Ishikawa (cell line): ENCODE measurements around the gene ZNF613.
A peak's percentile ranks its signal among the peaks of the same experiment; 100 is the strongest.

ENCODE experiments used
- CEBPB ChIP-seq: IDR thresholded peaks from 2 replicates; pipeline ENCODE4 v1.6.1; 2012
- CREB1 ChIP-seq: IDR thresholded peaks from 2 replicates; pipeline ENCODE4 v1.6.1; 2012; ENCODE audit warnings: low read depth
- EGR1 ChIP-seq: IDR thresholded peaks from 2 replicates; pipeline ENCODE4 v1.6.1; 2012
- EP300 ChIP-seq: IDR thresholded peaks from 2 replicates; pipeline ENCODE4 v1.6.1; 2012; ENCODE audit warnings: borderline replicate concordance
- FOXM1 ChIP-seq: IDR thresholded peaks from 2 replicates; pipeline ENCODE4 v1.6.1; 2012; ENCODE audit warnings: low read depth, borderline replicate concordance
- NFIC ChIP-seq: IDR thresholded peaks from 2 replicates; pipeline ENCODE4 v1.6.1; 2012
- RAD21 ChIP-seq: IDR thresholded peaks from 2 replicates; pipeline ENCODE4 v1.6.1; 2012; ENCODE audit warnings: low read depth
- TAF1 ChIP-seq: IDR thresholded peaks from 2 replicates; pipeline ENCODE4 v1.6.1; 2012; ENCODE audit warnings: low read depth, mild to moderate bottlenecking
- TCF12 ChIP-seq: IDR thresholded peaks from 2 replicates; pipeline ENCODE4 v1.6.1; 2012; ENCODE audit warnings: low read depth
- TEAD4 ChIP-seq: IDR thresholded peaks from 2 replicates; pipeline ENCODE4 v1.6.1; 2012
- YY1 ChIP-seq: IDR thresholded peaks from 2 replicates; pipeline ENCODE4 v1.6.1; 2012; ENCODE audit warnings: low read depth
- ZBTB7A ChIP-seq: IDR thresholded peaks from 2 replicates; pipeline ENCODE4 v1.6.1; 2012; ENCODE audit warnings: low read depth
- TF ChIP-seq, protein P1 (sequence below): IDR thresholded peaks from 2 replicates; pipeline ENCODE4 v1.6.1; 2012
- TF ChIP-seq, protein P2 (sequence below): IDR thresholded peaks from 2 replicates; pipeline ENCODE4 v1.6.1; 2012; ENCODE audit warnings: low read depth, mild to moderate bottlenecking
- TF ChIP-seq, protein P3 (sequence below): IDR thresholded peaks from 2 replicates; pipeline ENCODE4 v1.6.1; 2012

Gene ZNF613

DNA sequence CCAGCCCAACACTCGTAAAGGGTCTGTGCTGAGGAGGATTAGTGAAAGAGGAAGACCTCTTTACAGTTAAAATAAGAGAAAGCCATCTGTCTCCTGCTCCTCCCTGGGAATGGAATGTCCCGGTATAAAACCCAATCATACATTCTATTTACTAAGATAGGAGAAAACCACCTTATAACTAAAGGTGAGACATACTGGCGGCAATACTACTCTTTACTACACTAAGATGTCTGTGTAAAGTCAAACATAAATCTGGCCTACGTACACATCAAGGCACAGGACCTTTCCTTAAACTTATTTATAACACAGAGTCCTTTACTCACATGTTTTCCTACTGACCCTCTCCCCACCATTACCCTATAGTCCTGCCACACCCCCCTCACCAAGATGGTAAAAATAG lies 56.1 kb downstream of the ZNF613 start:
- TF ChIP-seq TEAD4 (no peak), CREB1 (no peak), EP300 (no peak), TCF12 (no peak), YY1 (no peak), TAF1 (no peak), NFIC (no peak), ZBTB7A (no peak), CEBPB (no peak), EGR1 (no peak), FOXM1 (no peak), RAD21 (no peak)
- TF ChIP-seq, protein P1, sequence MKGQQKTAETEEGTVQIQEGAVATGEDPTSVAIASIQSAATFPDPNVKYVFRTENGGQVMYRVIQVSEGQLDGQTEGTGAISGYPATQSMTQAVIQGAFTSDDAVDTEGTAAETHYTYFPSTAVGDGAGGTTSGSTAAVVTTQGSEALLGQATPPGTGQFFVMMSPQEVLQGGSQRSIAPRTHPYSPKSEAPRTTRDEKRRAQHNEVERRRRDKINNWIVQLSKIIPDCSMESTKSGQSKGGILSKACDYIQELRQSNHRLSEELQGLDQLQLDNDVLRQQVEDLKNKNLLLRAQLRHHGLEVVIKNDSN: no peak
- TF ChIP-seq, protein P2, sequence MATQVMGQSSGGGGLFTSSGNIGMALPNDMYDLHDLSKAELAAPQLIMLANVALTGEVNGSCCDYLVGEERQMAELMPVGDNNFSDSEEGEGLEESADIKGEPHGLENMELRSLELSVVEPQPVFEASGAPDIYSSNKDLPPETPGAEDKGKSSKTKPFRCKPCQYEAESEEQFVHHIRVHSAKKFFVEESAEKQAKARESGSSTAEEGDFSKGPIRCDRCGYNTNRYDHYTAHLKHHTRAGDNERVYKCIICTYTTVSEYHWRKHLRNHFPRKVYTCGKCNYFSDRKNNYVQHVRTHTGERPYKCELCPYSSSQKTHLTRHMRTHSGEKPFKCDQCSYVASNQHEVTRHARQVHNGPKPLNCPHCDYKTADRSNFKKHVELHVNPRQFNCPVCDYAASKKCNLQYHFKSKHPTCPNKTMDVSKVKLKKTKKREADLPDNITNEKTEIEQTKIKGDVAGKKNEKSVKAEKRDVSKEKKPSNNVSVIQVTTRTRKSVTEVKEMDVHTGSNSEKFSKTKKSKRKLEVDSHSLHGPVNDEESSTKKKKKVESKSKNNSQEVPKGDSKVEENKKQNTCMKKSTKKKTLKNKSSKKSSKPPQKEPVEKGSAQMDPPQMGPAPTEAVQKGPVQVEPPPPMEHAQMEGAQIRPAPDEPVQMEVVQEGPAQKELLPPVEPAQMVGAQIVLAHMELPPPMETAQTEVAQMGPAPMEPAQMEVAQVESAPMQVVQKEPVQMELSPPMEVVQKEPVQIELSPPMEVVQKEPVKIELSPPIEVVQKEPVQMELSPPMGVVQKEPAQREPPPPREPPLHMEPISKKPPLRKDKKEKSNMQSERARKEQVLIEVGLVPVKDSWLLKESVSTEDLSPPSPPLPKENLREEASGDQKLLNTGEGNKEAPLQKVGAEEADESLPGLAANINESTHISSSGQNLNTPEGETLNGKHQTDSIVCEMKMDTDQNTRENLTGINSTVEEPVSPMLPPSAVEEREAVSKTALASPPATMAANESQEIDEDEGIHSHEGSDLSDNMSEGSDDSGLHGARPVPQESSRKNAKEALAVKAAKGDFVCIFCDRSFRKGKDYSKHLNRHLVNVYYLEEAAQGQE: no peak
- TF ChIP-seq, protein P3, sequence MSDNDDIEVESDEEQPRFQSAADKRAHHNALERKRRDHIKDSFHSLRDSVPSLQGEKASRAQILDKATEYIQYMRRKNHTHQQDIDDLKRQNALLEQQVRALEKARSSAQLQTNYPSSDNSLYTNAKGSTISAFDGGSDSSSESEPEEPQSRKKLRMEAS: no peak

DNA sequence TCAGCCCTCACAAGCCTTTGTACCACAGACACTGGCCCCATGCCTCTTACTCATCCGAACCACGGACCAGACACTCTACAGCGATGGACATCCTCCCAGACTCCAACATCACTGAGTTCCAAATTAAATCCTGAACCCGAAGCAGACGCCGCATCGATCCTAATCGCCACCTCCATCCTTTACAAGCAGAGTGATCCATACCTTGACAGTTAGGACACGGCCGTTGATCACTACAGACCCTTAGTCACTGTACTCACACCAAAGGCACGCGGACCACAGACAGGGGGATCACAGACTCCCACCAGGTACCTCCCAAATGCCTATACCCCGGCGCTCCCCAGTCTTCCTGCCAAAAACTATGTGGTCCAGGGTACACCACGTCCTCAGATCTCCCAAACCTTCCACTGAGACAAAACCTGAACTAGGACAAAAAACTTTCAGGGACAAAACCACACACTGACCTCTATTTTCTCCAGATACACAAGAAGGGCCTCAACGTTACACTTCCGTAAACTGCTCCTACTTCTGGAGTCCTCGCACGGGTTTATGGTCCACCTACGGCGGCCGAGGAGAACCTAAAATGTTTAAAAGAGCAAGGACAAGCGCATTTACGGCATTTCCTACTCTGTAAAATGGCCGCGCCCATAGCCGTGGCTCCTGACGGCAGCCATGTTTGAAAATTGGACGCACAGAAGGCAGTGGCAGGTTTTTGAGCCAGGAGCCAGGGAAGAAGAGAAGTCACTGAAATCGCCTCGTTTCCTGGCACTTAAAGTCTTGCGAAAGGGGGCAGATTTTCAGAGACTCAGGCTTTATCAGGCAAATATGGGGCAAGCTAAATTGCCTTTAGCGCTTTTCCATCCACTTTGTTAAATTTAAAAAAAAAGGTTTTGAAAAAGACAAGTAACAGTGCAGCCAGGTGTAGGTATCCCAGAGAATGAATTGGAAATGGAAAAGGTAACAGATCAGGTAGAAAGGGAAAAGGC lies 59.3 kb downstream of the ZNF613 start, which contains the start of gene ZNF350:
Gene ZNF350, minus strand, starts transcription at position 532 of the 983 bp plus-strand sequence. CDS start 12,480 bp downstream, outside the sequence.
- TF ChIP-seq CREB1: peak; percentile 46; the same call in 1 of the 2 replicates
- no peak for TF ChIP-seq FOXM1
- peak; percentile 100 for TF ChIP-seq YY1
- peak; percentile 72 for TF ChIP-seq TCF12
- TF ChIP-seq, protein P3: peak; percentile 47; the same call in 1 of the 2 replicates
- TF ChIP-seq, protein P1: peak; percentile 46
- TF ChIP-seq TAF1: no peak; the same call in 1 of the 2 replicates
- TF ChIP-seq ZBTB7A: no peak
- TF ChIP-seq, protein P2: no peak
- peak; percentile 54 for TF ChIP-seq TEAD4
- peak; percentile 99 for TF ChIP-seq EGR1
- TF ChIP-seq NFIC: no peak
- no peak for TF ChIP-seq EP300
- no peak for TF ChIP-seq RAD21
- 0 out of 2 replicates have a peak, but pooled peaks have one; percentile 22 for TF ChIP-seq CEBPB

DNA sequence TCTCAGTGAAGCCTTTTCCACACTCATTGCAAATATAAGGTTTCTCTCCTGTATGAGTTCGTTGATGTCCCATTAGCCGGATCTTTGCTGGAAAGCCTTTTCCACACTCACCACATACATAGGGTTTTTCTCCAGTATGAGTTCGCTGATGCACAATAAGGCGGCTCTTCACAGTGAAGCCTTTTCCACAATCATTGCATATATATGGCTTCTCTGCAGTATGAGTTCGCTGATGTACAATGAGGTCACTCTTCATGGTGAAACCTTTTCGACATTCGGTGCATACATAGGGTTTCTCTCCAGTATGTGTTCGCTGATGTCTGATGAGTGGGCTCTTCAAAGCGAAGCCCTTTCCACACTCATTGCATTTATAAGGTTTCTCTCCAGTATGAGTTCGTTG lies 66.2 kb downstream of the ZNF613 start:
- TF ChIP-seq, protein P2: no peak
- TF ChIP-seq, protein P3: no peak
- TF ChIP-seq EP300 (no peak), ZBTB7A (no peak), TEAD4 (no peak), CEBPB (no peak)
- TF ChIP-seq, protein P1: no peak
